SK-N-SH treated with all-trans-retinoic acid at 6 μM for 48 hours (cell line): Measurements from ENCODE around the gene IKZF1.

Experiments
- ATAC-seq: fragments of 200-7000 bp; cut with Tn5 transposase; 3 replicates; pipeline ENCODE4 v1.9.1; 2020; ENCODE audit warnings: mild to moderate bottlenecking, moderate library complexity
- ARNTL ChIP-seq: fragments of 450-650 bp; formaldehyde crosslinking; IDR thresholded peaks from 2 replicates; pipeline ENCODE4 v1.5.0; 2020; ENCODE audit warnings: low read depth, mild to moderate bottlenecking, moderate library complexity, borderline replicate concordance
- BACH2 ChIP-seq: fragments of 250-450 bp; sonication (Bioruptor Pico); IDR thresholded peaks from 2 replicates; pipeline ENCODE4 v1.9.0; 2021; ENCODE audit warnings: mild to moderate bottlenecking, borderline replicate concordance
- CSDC2 ChIP-seq: fragments of 250-450 bp; sonication (Bioruptor Pico); IDR thresholded peaks from 2 replicates; pipeline ENCODE4 v1.5.0; 2020; ENCODE audit warnings: mild to moderate bottlenecking, moderate library complexity
- ESRRG ChIP-seq: fragments of 250-450 bp; sonication (Bioruptor Pico); IDR thresholded peaks from 2 replicates; pipeline ENCODE4 v1.6.1; 2021; ENCODE audit warnings: mild to moderate bottlenecking
- GLIS3 ChIP-seq: fragments of 250-450 bp; sonication (Bioruptor Pico); IDR thresholded peaks from 2 replicates; pipeline ENCODE4 v1.5.0; 2020; ENCODE audit warnings: mild to moderate bottlenecking, moderate library complexity
- ISL1 ChIP-seq: fragments of 250-450 bp; sonication (Bioruptor Pico); IDR thresholded peaks from 2 replicates; pipeline ENCODE4 v2.1.2; 2022; ENCODE audit warnings: mild to moderate bottlenecking, moderate library complexity
- OSR1 ChIP-seq: fragments of 250-450 bp; sonication (Bioruptor Pico); IDR thresholded peaks from 2 replicates; pipeline ENCODE4 v1.8.0; 2022; ENCODE audit warnings: moderate library complexity, mild to moderate bottlenecking, inconsistent platforms
- SNAI2 ChIP-seq: fragments of 250-450 bp; sonication (Bioruptor Pico); IDR thresholded peaks from 2 replicates; pipeline ENCODE4 v1.5.0; 2020; ENCODE audit warnings: mild to moderate bottlenecking, moderate library complexity
- TCF4 ChIP-seq: fragments of 250-450 bp; sonication (Bioruptor Pico); IDR thresholded peaks from 2 replicates; pipeline ENCODE4 v1.8.0; 2021; ENCODE audit warnings: mild to moderate bottlenecking, moderate library complexity, borderline replicate concordance
- ZC3H10 ChIP-seq: fragments of 250-450 bp; sonication (Bioruptor Pico); IDR thresholded peaks from 2 replicates; pipeline ENCODE4 v1.5.1; 2021; ENCODE audit warnings: mild to moderate bottlenecking, moderate library complexity
- ZFP3 ChIP-seq: fragments of 250-450 bp; sonication (Bioruptor Pico); IDR thresholded peaks from 2 replicates; pipeline ENCODE4 v1.5.0; 2020; ENCODE audit warnings: mild to moderate bottlenecking, moderate library complexity
- ZFP30 ChIP-seq: fragments of 450-650 bp; formaldehyde crosslinking; IDR thresholded peaks from 2 replicates; pipeline ENCODE4 v1.5.0; 2022; ENCODE audit warnings: mild to moderate bottlenecking, moderate library complexity
- ZNF565 ChIP-seq: fragments of 450-650 bp; formaldehyde crosslinking; conservative IDR thresholded peaks from 2 replicates; pipeline ENCODE4 v1.5.0; 2020; ENCODE audit warnings: low read depth, mild to moderate bottlenecking, moderate library complexity
- ZNF70 ChIP-seq: fragments of 450-650 bp; formaldehyde crosslinking; IDR thresholded peaks from 2 replicates; pipeline ENCODE4 v1.5.0; 2020; ENCODE audit warnings: mild to moderate bottlenecking, moderate library complexity
- ZNF8 ChIP-seq: fragments of 450-650 bp; formaldehyde crosslinking; IDR thresholded peaks from 2 replicates; pipeline ENCODE4 v1.5.0; 2020; ENCODE audit warnings: mild to moderate bottlenecking, moderate library complexity
- TF ChIP-seq, protein P1 (sequence below): fragments of 250-450 bp; sonication (Bioruptor Pico); IDR thresholded peaks from 2 replicates; pipeline ENCODE4 v1.5.0; 2020; ENCODE audit warnings: mild to moderate bottlenecking, moderate library complexity
- TF ChIP-seq, protein P2 (sequence below): fragments of 250-450 bp; sonication (Bioruptor Pico); IDR thresholded peaks from 2 replicates; pipeline ENCODE4 v1.5.1; 2021; ENCODE audit warnings: mild to moderate bottlenecking, moderate library complexity
- TF ChIP-seq, protein P3 (sequence below): fragments of 250-450 bp; sonication (Bioruptor Pico); IDR thresholded peaks from 2 replicates; pipeline ENCODE4 v1.5.1; 2020; ENCODE audit warnings: low read depth, mild to moderate bottlenecking, moderate library complexity
- TF ChIP-seq, protein P4 (sequence below): fragments of 250-450 bp; sonication (Bioruptor Pico); IDR thresholded peaks from 2 replicates; pipeline ENCODE4 v1.8.0; 2021; ENCODE audit warnings: low read depth, mild to moderate bottlenecking, moderate library complexity, borderline replicate concordance
- TF ChIP-seq, protein P5 (sequence below): fragments of 250-450 bp; sonication (Bioruptor Pico); IDR thresholded peaks from 2 replicates; pipeline ENCODE4 v1.8.0; 2020; ENCODE audit warnings: mild to moderate bottlenecking, moderate library complexity, borderline replicate concordance

IKZF1 gene

DNA sequence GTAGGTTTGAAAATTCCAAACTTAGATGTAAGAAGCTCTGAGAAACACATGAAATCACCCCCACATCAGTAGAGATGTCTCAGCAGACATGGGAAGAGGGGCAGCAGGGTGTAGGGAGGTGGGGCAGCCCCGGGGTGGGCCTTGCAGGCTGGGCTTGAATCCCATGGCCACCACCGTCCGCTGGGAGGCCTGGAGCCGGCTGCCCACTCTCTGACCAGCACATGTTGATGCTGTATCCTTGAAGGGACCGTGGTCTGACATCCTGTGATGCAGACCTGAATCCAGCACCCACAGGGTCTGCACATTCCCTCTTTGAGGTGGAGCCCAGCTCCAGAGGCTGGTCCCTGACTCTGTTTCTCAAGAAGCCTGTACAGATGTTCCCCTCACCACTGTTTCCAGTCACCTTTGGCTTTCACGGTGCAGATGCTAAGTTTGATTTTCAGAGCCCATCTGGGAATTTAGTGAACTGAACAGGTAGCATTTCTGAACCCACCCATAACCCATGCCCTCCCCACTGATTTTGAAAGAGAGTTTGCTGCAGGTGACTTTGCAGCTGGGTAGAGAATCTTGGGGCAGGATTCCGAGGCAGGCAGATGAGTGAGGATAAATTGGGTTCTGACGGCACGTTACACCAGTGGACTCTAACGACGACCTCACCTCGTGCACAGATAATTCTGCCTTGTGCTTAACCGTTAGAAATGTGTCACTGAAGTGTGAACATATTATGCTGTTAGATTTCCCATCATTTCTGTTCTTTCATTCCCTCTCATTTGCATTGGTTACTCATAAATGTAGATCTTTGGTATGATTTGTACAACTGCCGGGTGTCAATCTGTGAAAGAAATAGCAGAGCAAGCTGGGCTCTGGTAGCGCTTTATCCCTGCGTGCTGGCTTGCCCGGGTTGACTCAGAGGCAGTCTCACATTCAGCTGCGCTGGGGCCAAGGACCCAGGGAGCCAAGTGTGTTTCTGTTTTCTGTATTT lies 45.7 kb downstream of the IKZF1 start:
- no peak for ATAC-seq
- TF ChIP-seq, protein P1, sequence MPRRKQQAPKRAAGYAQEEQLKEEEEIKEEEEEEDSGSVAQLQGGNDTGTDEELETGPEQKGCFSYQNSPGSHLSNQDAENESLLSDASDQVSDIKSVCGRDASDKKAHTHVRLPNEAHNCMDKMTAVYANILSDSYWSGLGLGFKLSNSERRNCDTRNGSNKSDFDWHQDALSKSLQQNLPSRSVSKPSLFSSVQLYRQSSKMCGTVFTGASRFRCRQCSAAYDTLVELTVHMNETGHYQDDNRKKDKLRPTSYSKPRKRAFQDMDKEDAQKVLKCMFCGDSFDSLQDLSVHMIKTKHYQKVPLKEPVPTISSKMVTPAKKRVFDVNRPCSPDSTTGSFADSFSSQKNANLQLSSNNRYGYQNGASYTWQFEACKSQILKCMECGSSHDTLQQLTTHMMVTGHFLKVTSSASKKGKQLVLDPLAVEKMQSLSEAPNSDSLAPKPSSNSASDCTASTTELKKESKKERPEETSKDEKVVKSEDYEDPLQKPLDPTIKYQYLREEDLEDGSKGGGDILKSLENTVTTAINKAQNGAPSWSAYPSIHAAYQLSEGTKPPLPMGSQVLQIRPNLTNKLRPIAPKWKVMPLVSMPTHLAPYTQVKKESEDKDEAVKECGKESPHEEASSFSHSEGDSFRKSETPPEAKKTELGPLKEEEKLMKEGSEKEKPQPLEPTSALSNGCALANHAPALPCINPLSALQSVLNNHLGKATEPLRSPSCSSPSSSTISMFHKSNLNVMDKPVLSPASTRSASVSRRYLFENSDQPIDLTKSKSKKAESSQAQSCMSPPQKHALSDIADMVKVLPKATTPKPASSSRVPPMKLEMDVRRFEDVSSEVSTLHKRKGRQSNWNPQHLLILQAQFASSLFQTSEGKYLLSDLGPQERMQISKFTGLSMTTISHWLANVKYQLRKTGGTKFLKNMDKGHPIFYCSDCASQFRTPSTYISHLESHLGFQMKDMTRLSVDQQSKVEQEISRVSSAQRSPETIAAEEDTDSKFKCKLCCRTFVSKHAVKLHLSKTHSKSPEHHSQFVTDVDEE (CRISPR knock-in tag) = no peak
- no peak for TF ChIP-seq TCF4
- no peak for TF ChIP-seq ISL1
- TF ChIP-seq SNAI2 (CRISPR knock-in tag) = no peak
- no peak for TF ChIP-seq ZC3H10 (CRISPR knock-in tag)
- TF ChIP-seq ZNF70 (CRISPR knock-in tag) = no peak
- TF ChIP-seq, protein P2, sequence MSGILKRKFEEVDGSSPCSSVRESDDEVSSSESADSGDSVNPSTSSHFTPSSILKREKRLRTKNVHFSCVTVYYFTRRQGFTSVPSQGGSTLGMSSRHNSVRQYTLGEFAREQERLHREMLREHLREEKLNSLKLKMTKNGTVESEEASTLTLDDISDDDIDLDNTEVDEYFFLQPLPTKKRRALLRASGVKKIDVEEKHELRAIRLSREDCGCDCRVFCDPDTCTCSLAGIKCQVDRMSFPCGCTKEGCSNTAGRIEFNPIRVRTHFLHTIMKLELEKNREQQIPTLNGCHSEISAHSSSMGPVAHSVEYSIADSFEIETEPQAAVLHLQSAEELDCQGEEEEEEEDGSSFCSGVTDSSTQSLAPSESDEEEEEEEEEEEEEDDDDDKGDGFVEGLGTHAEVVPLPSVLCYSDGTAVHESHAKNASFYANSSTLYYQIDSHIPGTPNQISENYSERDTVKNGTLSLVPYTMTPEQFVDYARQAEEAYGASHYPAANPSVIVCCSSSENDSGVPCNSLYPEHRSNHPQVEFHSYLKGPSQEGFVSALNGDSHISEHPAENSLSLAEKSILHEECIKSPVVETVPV (CRISPR knock-in tag) = no peak
- no peak for TF ChIP-seq ZFP3
- TF ChIP-seq OSR1 (CRISPR knock-in tag) = no peak

DNA sequence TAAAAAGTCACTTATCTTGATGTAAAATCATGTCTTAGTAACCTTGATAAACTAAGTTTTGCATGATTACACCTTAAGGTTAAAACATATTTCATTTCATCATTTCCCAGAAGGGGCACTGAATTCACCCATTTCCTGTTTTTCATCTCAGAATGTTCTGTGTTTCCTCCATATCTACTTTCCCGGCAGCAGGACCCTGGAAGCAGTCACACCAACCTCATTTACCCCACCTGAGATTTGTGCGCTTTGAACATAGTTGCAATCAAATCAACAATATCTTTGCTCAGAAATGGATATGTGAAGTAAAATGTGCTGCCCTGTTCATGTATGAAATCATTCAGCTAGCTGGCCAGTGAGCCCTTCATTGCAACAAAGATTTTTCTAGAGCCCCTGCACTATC lies 46.8 kb downstream of the IKZF1 start:
- no peak for ATAC-seq
- no peak for TF ChIP-seq ZC3H10 (CRISPR knock-in tag)
- TF ChIP-seq, protein P1 (CRISPR knock-in tag) = no peak
- TF ChIP-seq, protein P3, sequence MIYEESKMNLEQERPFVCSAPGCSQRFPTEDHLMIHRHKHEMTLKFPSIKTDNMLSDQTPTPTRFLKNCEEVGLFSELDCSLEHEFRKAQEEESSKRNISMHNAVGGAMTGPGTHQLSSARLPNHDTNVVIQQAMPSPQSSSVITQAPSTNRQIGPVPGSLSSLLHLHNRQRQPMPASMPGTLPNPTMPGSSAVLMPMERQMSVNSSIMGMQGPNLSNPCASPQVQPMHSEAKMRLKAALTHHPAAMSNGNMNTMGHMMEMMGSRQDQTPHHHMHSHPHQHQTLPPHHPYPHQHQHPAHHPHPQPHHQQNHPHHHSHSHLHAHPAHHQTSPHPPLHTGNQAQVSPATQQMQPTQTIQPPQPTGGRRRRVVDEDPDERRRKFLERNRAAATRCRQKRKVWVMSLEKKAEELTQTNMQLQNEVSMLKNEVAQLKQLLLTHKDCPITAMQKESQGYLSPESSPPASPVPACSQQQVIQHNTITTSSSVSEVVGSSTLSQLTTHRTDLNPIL (CRISPR knock-in tag) = no peak
- TF ChIP-seq, protein P2 (CRISPR knock-in tag) = no peak
- TF ChIP-seq ESRRG (CRISPR knock-in tag) = no peak
- TF ChIP-seq ZNF8 (CRISPR knock-in tag) = no peak
- TF ChIP-seq SNAI2 (CRISPR knock-in tag) = no peak
- TF ChIP-seq ZNF565 = no peak
- TF ChIP-seq GLIS3 (CRISPR knock-in tag) = no peak
- TF ChIP-seq, protein P4, sequence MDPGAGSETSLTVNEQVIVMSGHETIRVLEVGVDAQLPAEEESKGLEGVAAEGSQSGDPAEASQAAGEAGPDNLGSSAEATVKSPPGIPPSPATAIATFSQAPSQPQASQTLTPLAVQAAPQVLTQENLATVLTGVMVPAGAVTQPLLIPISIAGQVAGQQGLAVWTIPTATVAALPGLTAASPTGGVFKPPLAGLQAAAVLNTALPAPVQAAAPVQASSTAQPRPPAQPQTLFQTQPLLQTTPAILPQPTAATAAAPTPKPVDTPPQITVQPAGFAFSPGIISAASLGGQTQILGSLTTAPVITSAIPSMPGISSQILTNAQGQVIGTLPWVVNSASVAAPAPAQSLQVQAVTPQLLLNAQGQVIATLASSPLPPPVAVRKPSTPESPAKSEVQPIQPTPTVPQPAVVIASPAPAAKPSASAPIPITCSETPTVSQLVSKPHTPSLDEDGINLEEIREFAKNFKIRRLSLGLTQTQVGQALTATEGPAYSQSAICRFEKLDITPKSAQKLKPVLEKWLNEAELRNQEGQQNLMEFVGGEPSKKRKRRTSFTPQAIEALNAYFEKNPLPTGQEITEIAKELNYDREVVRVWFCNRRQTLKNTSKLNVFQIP (CRISPR knock-in tag) = no peak
- TF ChIP-seq OSR1 (CRISPR knock-in tag) = no peak
- no peak for TF ChIP-seq BACH2 (CRISPR knock-in tag)
- no peak for TF ChIP-seq ZFP30 (CRISPR knock-in tag)
- TF ChIP-seq, protein P5, sequence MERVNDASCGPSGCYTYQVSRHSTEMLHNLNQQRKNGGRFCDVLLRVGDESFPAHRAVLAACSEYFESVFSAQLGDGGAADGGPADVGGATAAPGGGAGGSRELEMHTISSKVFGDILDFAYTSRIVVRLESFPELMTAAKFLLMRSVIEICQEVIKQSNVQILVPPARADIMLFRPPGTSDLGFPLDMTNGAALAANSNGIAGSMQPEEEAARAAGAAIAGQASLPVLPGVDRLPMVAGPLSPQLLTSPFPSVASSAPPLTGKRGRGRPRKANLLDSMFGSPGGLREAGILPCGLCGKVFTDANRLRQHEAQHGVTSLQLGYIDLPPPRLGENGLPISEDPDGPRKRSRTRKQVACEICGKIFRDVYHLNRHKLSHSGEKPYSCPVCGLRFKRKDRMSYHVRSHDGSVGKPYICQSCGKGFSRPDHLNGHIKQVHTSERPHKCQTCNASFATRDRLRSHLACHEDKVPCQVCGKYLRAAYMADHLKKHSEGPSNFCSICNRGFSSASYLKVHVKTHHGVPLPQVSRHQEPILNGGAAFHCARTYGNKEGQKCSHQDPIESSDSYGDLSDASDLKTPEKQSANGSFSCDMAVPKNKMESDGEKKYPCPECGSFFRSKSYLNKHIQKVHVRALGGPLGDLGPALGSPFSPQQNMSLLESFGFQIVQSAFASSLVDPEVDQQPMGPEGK = no peak
- TF ChIP-seq ISL1 = no peak
- no peak for TF ChIP-seq ARNTL (CRISPR knock-in tag)
- no peak for TF ChIP-seq CSDC2 (CRISPR knock-in tag)
